BE2C (cell line): Measurements from ENCODE around the gene APLP1.

Experiments
- DNase-seq: peaks from one replicate; pipeline ENCODE4 v3.0.0-alpha.2; 2020
- H3K27me3 ChIP-seq: fragments of 250-450 bp; sonication (Bioruptor Pico); 2 replicates; pipeline ENCODE4 v1.5.1; 2020; ENCODE audit warnings: mild to moderate bottlenecking
- H3K36me3 ChIP-seq: fragments of 250-450 bp; sonication (Bioruptor Pico); 2 replicates; pipeline ENCODE4 v1.5.1; 2020; ENCODE audit warnings: mild to moderate bottlenecking
- H3K4me1 ChIP-seq: fragments of 250-450 bp; sonication (Bioruptor Pico); 2 replicates; pipeline ENCODE4 v1.5.1; 2020
- H3K4me3 ChIP-seq: 2 replicates; pipeline ENCODE4 v1.5.1; 2011; ENCODE audit warnings: low read depth, low read length
- H3K9me3 ChIP-seq: fragments of 250-450 bp; sonication (Bioruptor Pico); 2 replicates; pipeline ENCODE4 v1.5.1; 2020
- CTCF ChIP-seq: IDR thresholded peaks from 2 replicates; pipeline ENCODE4 v1.5.1; 2012; ENCODE audit warnings: mild to moderate bottlenecking, low read depth, low read length

APLP1 gene

GRCh38 chr19:35894342-35894741 lies 26.0 kb downstream of the APLP1 start:
- no peaks in the 10 kb centered on the region for H3K27me3 ChIP-seq
- TF ChIP-seq CTCF, result no peak
- peaks cover 4% of the 10 kb centered on the region; the same call in 1 of the 2 replicates for H3K4me1 ChIP-seq
- H3K9me3 ChIP-seq, result no peaks in the 10 kb centered on the region
- DNase-seq, result no peak
- H3K36me3 ChIP-seq, result peaks cover 37% of the 10 kb centered on the region
- no peak overlapping the region for H3K4me3 ChIP-seq

GRCh38 chr19:35895911-35896642 lies 27.7 kb downstream of the APLP1 start:
- Histone ChIP-seq H3K9me3 (no peaks in the 10 kb centered on the region), H3K36me3 (peaks cover 30% of the 10 kb centered on the region), H3K4me3 (no peak overlapping the region), H3K4me1 (peaks cover 4% of the 10 kb centered on the region; the same call in 1 of the 2 replicates), H3K27me3 (no peaks in the 10 kb centered on the region)
- DNase-seq, result no peak
- no peak for TF ChIP-seq CTCF

GRCh38 chr19:35896643-35897040 lies 28.3 kb downstream of the APLP1 start:
- Histone ChIP-seq H3K36me3 (peaks cover 30% of the 10 kb centered on the region), H3K4me3 (no peak overlapping the region), H3K4me1 (peaks cover 4% of the 10 kb centered on the region; the same call in 1 of the 2 replicates), H3K9me3 (no peaks in the 10 kb centered on the region), H3K27me3 (no peaks in the 10 kb centered on the region)
- TF ChIP-seq CTCF, result no peak
- no peak for DNase-seq

- H3K9me3 ChIP-seq, result no peaks in the 10 kb centered on the region
- no peak for DNase-seq
- TF ChIP-seq CTCF, result no peak
- no peaks in the 10 kb centered on the region for H3K27me3 ChIP-seq
- peaks cover 30% of the 10 kb centered on the region for H3K36me3 ChIP-seq
- peaks cover 4% of the 10 kb centered on the region; the same call in 1 of the 2 replicates for H3K4me1 ChIP-seq
- H3K4me3 ChIP-seq, result no peak overlapping the region
Observed at GRCh38 chr19:35897706-35898451, 29.5 kb downstream of the APLP1 start.

GRCh38 chr19:35898499-35898809 lies 30.1 kb downstream of the APLP1 start:
- H3K27me3 ChIP-seq, result no peaks in the 10 kb centered on the region
- H3K36me3 ChIP-seq, result peaks cover 30% of the 10 kb centered on the region
- H3K4me3 ChIP-seq, result no peak overlapping the region
- H3K9me3 ChIP-seq, result no peaks in the 10 kb centered on the region
- no peak for DNase-seq
- peaks cover 8% of the 10 kb centered on the region for H3K4me1 ChIP-seq
- TF ChIP-seq CTCF, result no peak
